ENCODE results near the gene KCNK1.
"Not testable (repeated sequence)": the region's sequence is repeated elsewhere in the genome, so short reads cannot be mapped to it uniquely, and the experiment has no call there.

Gene KCNK1

DNA sequence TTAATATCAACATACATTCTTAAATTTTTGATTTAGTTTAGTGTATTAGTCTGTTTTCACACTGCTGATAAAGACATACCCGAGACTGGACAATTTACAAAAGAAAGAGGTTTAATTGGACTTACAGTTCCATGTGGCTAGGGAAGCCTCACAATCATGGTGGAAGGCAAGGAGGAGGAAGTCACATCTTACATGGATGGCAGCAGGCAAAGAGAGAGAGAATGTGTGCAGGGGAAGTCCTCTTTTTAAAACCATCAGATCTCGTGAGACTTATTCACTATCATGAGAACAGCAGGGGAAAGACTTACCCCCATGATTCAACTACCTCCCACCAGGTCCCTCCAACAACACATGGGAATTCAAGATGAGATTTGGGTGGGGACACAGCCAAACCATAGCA lies 56.5 kb downstream of the KCNK1 start:
- DNase-seq = not testable (repeated sequence)

- no peak for DNase-seq
Observed at GRCh38 chr1:233671286-233671685, 57.4 kb downstream of the KCNK1 start.

GRCh38 chr1:233672732-233673131 lies 58.8 kb downstream of the KCNK1 start:
- no peak for DNase-seq

GRCh38 chr1:233673261-233673946 lies 59.5 kb downstream of the KCNK1 start:
- no peak for DNase-seq

DNA sequence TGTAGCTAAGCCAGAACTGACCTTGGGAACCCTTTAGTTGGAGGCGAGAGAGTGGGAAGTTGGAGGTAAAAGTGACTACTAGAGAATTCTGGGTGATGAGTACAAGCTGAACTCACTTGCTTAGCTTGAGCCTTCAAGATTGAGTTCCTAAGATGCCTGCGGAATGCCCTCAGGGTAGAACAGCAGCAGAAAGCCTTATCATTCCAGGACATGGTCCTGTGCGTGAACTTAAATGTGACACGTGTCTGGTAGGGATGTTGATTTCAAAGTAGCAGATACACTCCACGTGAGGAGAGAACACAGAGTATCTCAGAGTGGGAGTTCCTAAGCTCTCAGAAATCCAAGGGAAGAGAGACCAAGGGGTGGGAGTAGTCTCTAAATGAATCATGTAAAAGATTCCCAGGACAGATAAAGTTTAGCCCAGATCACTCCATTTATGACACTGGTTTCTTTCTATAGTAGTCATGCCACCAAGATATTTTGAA lies 60.1 kb downstream of the KCNK1 start:
- no peak for DNase-seq

- no peak for DNase-seq
Observed at GRCh38 chr1:233675446-233675845, 61.5 kb downstream of the KCNK1 start.

- no peak for DNase-seq
Observed at GRCh38 chr1:233675893-233676292, 62.0 kb downstream of the KCNK1 start.

GRCh38 chr1:233677690-233678354 lies 63.9 kb downstream of the KCNK1 start:
- DNase-seq = no peak

DNA sequence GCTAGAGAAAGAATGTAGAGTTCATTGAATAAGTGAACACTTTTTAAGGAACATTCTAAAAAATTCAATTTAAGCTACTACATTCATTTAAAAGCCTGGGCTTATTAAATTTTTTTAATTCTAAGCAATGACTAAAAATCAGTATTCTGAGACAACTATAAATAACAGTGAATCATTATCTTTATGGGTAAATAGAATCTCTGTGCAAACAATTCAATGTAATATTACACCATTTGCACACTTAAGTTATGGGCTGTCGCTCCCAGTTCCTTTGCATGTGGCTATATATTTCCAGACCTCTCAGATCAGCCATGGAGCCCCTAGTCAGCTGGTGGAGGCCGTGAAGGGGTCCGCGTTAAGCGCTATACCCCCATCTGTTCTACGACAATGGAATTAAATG lies 65.1 kb downstream of the KCNK1 start:
- no peak for DNase-seq

- DNase-seq = no peak
Observed at GRCh38 chr1:233679591-233680373, 65.9 kb downstream of the KCNK1 start.

- no peak for DNase-seq
Observed at GRCh38 chr1:233681285-233681684, 67.4 kb downstream of the KCNK1 start.

DNA sequence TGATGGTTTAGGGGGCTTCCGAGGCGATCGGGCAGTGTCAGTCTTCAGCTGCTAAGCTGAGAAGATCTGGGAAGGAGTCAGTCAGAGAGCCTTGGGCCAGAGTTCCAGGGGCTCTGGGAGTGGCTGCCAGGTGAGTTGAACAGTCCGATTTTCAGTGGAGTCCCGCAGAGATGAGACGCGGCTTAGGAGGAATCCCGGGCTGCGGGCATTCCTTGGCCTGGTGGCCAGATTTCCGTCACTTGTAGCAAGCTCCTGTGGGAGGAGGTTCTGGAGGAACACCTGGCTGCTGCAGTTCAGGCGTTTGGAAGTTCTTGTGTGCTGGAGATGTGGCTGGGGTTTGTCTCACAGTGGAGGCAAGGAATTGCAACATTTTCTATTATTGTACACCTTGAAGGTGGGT lies 72.7 kb downstream of the KCNK1 start:
- not testable (repeated sequence) for DNase-seq

DNA sequence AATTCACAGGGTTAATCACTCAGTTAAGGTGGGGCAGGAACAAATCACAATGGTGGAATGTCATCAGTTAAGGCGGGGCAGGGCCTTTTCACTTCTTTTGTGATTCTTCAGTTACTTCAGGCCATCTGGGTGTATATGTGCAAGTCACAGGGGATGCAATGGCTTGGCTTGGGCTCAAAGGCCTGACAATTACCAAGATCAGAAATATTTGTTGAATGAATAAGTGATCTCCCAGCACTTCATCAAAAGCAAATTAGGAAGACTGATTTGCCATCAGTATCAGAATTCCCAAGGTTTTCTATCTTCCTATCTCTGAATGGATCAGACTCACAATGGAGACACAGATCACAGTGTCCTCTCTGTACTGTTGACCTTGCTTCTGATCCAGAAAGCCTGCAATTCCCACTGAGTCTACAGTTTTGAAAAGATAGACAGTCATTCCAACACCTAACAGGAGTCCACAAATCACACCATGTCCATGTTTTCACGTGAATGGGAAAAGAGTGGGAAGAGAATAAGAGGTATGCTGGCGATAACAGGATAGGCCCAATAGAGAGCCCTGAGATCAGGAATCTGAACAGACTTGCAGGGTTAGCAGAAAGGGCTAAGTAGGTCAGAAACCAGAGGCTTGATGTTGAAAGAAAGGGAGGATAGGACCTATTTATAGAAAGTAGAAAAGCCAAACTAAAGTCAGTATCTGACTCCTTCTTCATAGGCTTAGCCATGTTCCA lies 75.3 kb downstream of the KCNK1 start:
- DNase-seq = no peak

GRCh38 chr1:233689748-233690254 lies 75.9 kb downstream of the KCNK1 start:
- no peak for DNase-seq

DNA sequence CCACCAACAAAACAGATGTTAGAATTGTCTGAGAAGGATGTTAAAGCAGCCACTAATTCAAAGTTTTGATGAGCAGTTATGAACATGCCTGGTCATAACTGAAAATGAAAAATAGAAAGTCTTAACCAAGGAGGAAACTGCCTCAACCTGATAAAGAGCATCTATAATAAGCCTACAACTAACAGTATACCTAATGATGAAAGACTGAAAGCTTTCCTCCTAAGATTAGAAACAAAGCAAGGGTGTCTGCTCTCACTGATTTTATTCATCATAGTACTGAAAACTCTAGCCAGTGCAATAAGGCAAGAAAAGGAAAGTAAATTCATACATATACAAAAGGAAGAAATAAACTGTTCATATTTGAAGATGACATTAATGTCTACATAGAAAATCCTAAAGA lies 82.0 kb downstream of the KCNK1 start:
- no peak for DNase-seq

- DNase-seq = no peak
Observed at GRCh38 chr1:233700338-233700737, 86.4 kb downstream of the KCNK1 start.

DNA sequence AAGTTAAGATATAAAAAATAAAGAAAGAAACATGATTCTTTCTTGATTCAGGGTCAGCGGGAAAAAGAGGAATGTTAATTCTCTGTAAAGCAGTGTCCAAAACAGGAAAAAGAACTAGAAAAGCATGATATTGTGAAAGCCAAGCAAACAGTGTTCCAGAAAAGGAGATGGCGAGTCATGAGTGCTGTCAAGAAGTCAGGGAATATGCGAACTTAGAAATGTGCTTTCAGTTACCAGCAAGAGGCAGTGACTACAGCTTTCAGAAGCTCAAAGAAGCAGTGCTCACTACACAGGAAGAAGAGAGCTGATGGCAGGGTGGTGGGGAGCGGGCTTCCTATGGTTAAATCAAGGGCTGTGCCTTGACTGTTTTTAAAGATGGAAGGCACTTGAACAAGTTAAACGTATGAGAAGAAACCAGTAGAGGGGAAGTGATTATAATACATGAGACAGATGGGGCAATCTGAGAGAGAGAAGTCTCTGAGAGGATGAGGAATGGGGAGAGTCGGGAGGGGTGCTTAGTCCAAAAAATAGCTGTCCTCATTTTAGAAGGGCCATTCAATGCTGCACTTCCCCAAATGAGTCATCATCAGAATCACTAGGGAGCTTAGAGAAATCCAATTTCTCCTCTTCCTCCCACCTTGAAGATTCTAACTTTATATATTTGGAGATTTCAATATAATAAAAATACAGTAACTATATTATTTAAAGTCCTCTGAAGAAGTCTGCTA lies 90.4 kb downstream of the KCNK1 start:
- no peak for DNase-seq

DNA sequence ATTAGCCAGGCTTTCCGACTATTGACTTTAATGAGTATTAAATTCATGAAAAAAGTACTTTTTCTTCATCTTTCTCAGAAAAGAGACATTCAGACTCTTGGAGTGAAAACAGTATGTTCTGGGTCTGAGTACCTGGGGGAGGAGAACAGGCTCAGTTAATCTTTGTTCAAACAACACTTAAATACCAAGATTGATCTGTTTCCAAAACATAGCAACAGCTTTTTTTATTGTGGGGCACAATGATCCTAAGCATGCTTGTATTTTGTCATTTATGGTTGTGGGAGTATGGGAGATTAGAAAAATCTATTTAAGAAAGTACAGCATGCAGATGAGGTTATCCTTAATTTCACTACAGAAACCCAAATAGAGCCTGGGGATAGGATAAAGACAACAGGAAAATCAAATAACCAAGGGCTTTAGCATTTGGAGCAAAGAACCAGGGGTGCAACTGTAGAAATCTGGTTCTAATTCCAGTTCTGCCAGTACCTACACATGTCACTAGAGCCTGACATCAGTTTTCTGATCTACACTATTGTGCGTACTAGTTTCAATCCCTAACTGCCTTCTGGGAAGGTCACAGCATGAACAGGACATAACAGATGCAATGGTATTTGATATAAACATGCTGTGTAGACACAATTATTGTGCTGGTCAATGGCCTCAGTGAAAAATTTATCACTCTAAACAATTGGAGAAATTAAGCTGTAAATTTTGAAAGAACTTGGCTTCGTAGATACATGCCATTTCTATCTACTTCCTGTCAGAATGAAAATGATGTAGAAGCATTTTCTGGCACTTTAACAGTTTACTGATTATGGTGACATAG lies 91.2 kb downstream of the KCNK1 start:
- DNase-seq = no peak

- DNase-seq = no peak
Observed at GRCh38 chr1:233707153-233707879, 93.4 kb downstream of the KCNK1 start.
